ENCODE data around the gene DOCK2. TPM values are rescaled to one million over a fixed set of nuclear protein-coding genes. Genes with fewer than 3 reads are reported as not detected.
"Not testable (repeated sequence)": the region's sequence is repeated elsewhere in the genome, so short reads cannot be mapped to it uniquely, and the experiment has no call there.

The DOCK2 gene
- total RNA-seq, 2 experiments from 2014 or later = 192 to 203 TPM

GRCh38 chr5:169808880-169809279, 171.8 kb downstream of the DOCK2 start:
- not testable (repeated sequence) for H3K27me3 Mint-ChIP-seq (ENCODE audit: low read depth); H3K27ac Mint-ChIP-seq; H3K4me3 Mint-ChIP-seq; H3K9me3 Mint-ChIP-seq; DNase-seq
- Mint-ChIP-seq H3K36me3 (ENCODE audit: low read depth) (peaks cover 35% of the 10 kb centered on the region), H3K4me1 (ENCODE audit: low read depth) (peaks cover 26% of the 10 kb centered on the region)
- intact Hi-C loops (cut with micrococcal nuclease) = loop anchor here (5.0 to 10.0 kb wide), 4 partner anchors 266 to 1232 kb away; partner anchors contain the start of gene PANK3
- CTCF ChIA-PET = interaction anchor here (0.6 kb wide), 1 partner anchor 108 kb away, joined by 4 read pairs; no protein-coding TSS in a partner anchor

- H3K4me3 Mint-ChIP-seq = no peak overlapping the region
- no peak for DNase-seq
- peaks cover 36% of the 10 kb centered on the region for H3K36me3 Mint-ChIP-seq (ENCODE audit: low read depth)
- peaks cover 22% of the 10 kb centered on the region for H3K4me1 Mint-ChIP-seq (ENCODE audit: low read depth)
- intact Hi-C loops (cut with micrococcal nuclease) = loop anchor here (5.0 to 10.0 kb wide), 4 partner anchors 266 to 1232 kb away; partner anchors contain the start of gene PANK3
- H3K27me3 Mint-ChIP-seq (ENCODE audit: low read depth) = no peaks in the 10 kb centered on the region
- CTCF ChIA-PET = interaction anchor here (0.6 kb wide), 1 partner anchor 109 kb away, joined by 4 read pairs; no protein-coding TSS in a partner anchor
- H3K9me3 Mint-ChIP-seq = no peaks in the 10 kb centered on the region
- no peak overlapping the region for H3K27ac Mint-ChIP-seq
Measured at GRCh38 chr5:169809281-169809680, 172.2 kb downstream of the DOCK2 start.

- Mint-ChIP-seq H3K27me3 (ENCODE audit: low read depth) (no peaks in the 10 kb centered on the region), H3K9me3 (no peaks in the 10 kb centered on the region), H3K27ac (no peak overlapping the region), H3K4me1 (ENCODE audit: low read depth) (peaks cover 9% of the 10 kb centered on the region), H3K36me3 (ENCODE audit: low read depth) (peaks cover 39% of the 10 kb centered on the region), H3K4me3 (no peak overlapping the region)
- CTCF ChIA-PET = no interaction called here
- intact Hi-C loops (cut with micrococcal nuclease) = no loop called here
- no peak for DNase-seq
Measured at GRCh38 chr5:169810524-169810923, 173.4 kb downstream of the DOCK2 start.

- peaks cover 43% of the 10 kb centered on the region for H3K36me3 Mint-ChIP-seq (ENCODE audit: low read depth)
- intact Hi-C loops (cut with micrococcal nuclease) = no loop called here
- no peaks in the 10 kb centered on the region for H3K9me3 Mint-ChIP-seq
- no peak for DNase-seq
- no peak overlapping the region for H3K4me3 Mint-ChIP-seq
- CTCF ChIA-PET = no interaction called here
- no peaks in the 10 kb centered on the region for H3K27me3 Mint-ChIP-seq (ENCODE audit: low read depth)
- H3K4me1 Mint-ChIP-seq (ENCODE audit: low read depth) = peaks cover 4% of the 10 kb centered on the region
- no peak overlapping the region for H3K27ac Mint-ChIP-seq
Measured at GRCh38 chr5:169811023-169811422, 173.9 kb downstream of the DOCK2 start.

GRCh38 chr5:169811680-169812079, 174.6 kb downstream of the DOCK2 start:
- H3K9me3 Mint-ChIP-seq = no peaks in the 10 kb centered on the region
- no peak for DNase-seq
- no peaks in the 10 kb centered on the region for H3K27me3 Mint-ChIP-seq (ENCODE audit: low read depth)
- no peak overlapping the region for H3K4me3 Mint-ChIP-seq
- H3K4me1 Mint-ChIP-seq (ENCODE audit: low read depth) = no peaks in the 10 kb centered on the region
- H3K36me3 Mint-ChIP-seq (ENCODE audit: low read depth) = peaks cover 45% of the 10 kb centered on the region
- CTCF ChIA-PET = no interaction called here
- H3K27ac Mint-ChIP-seq = no peak overlapping the region
- intact Hi-C loops (cut with micrococcal nuclease) = no loop called here

- H3K27ac Mint-ChIP-seq = no peak overlapping the region
- CTCF ChIA-PET = no interaction called here
Measured at GRCh38 chr5:169812786-169813185, 175.7 kb downstream of the DOCK2 start.

GRCh38 chr5:169814045-169814444, 177.0 kb downstream of the DOCK2 start:
- Mint-ChIP-seq H3K9me3 (no peaks in the 10 kb centered on the region), H3K4me1 (ENCODE audit: low read depth) (no peaks in the 10 kb centered on the region), H3K36me3 (ENCODE audit: low read depth) (peaks cover 62% of the 10 kb centered on the region), H3K27me3 (ENCODE audit: low read depth) (no peaks in the 10 kb centered on the region), H3K4me3 (no peak overlapping the region), H3K27ac (no peak overlapping the region)
- intact Hi-C loops (cut with micrococcal nuclease) = no loop called here
- no peak for DNase-seq
- CTCF ChIA-PET = no interaction called here

More at GRCh38 chr5:169812786-169813185, 175.7 kb downstream of the DOCK2 start:
- Mint-ChIP-seq H3K9me3 (no peaks in the 10 kb centered on the region), H3K36me3 (ENCODE audit: low read depth) (peaks cover 53% of the 10 kb centered on the region), H3K27me3 (ENCODE audit: low read depth) (no peaks in the 10 kb centered on the region), H3K4me1 (ENCODE audit: low read depth) (no peaks in the 10 kb centered on the region), H3K4me3 (no peak overlapping the region)
- no peak for DNase-seq
- intact Hi-C loops (cut with micrococcal nuclease) = no loop called here

GRCh38 chr5:169814522-169814921, 177.4 kb downstream of the DOCK2 start:
- H3K4me3 Mint-ChIP-seq = no peak overlapping the region
- H3K9me3 Mint-ChIP-seq = no peaks in the 10 kb centered on the region

GRCh38 chr5:169817031-169817430, 180.0 kb downstream of the DOCK2 start:
- no peak overlapping the region for H3K27ac Mint-ChIP-seq
- no peaks in the 10 kb centered on the region for H3K27me3 Mint-ChIP-seq (ENCODE audit: low read depth)
- peaks cover 57% of the 10 kb centered on the region for H3K36me3 Mint-ChIP-seq (ENCODE audit: low read depth)

More at GRCh38 chr5:169814522-169814921, 177.4 kb downstream of the DOCK2 start:
- intact Hi-C loops (cut with micrococcal nuclease) = no loop called here
- Mint-ChIP-seq H3K27ac (no peak overlapping the region), H3K4me1 (ENCODE audit: low read depth) (no peaks in the 10 kb centered on the region), H3K27me3 (ENCODE audit: low read depth) (no peaks in the 10 kb centered on the region), H3K36me3 (ENCODE audit: low read depth) (peaks cover 63% of the 10 kb centered on the region)
- no peak for DNase-seq
- CTCF ChIA-PET = interaction anchor here (0.6 kb wide), 1 partner anchor 139 kb away, joined by 3 read pairs; no protein-coding TSS in a partner anchor

GRCh38 chr5:169826618-169827017, 189.5 kb downstream of the DOCK2 start:
- CTCF ChIA-PET = interaction anchor here (0.9 to 1.7 kb wide), 3 partner anchors 9 to 104 kb away, joined by 3 read pairs; no protein-coding TSS in a partner anchor
- Mint-ChIP-seq H3K4me1 (ENCODE audit: low read depth) (peaks cover 19% of the 10 kb centered on the region), H3K36me3 (ENCODE audit: low read depth) (peaks cover 22% of the 10 kb centered on the region), H3K9me3 (peaks cover 2% of the 10 kb centered on the region), H3K4me3 (no peak overlapping the region), H3K27me3 (ENCODE audit: low read depth) (no peaks in the 10 kb centered on the region), H3K27ac (no peak overlapping the region)
- no peak for DNase-seq
- intact Hi-C loops (cut with micrococcal nuclease) = no loop called here

More at GRCh38 chr5:169817031-169817430, 180.0 kb downstream of the DOCK2 start:
- DNase-seq = no peak
- no peaks in the 10 kb centered on the region for H3K4me1 Mint-ChIP-seq (ENCODE audit: low read depth)
- intact Hi-C loops (cut with micrococcal nuclease) = no loop called here
- H3K4me3 Mint-ChIP-seq = no peak overlapping the region
- no peaks in the 10 kb centered on the region for H3K9me3 Mint-ChIP-seq
- CTCF ChIA-PET = no interaction called here

- CTCF ChIA-PET = interaction anchor here (0.7 to 1.7 kb wide), 2 partner anchors 23 to 244 kb away, joined by 3 read pairs; partner anchors contain the start of gene SPDL1
- Mint-ChIP-seq H3K4me1 (ENCODE audit: low read depth) (peaks cover 20% of the 10 kb centered on the region), H3K4me3 (no peak overlapping the region), H3K9me3 (peaks cover 2% of the 10 kb centered on the region), H3K36me3 (ENCODE audit: low read depth) (peaks cover 21% of the 10 kb centered on the region), H3K27ac (no peak overlapping the region), H3K27me3 (ENCODE audit: low read depth) (no peaks in the 10 kb centered on the region)
- DNase-seq = no peak
- intact Hi-C loops (cut with micrococcal nuclease) = no loop called here
Measured at GRCh38 chr5:169827769-169828168, 190.7 kb downstream of the DOCK2 start.

GRCh38 chr5:169828385-169828784, 191.3 kb downstream of the DOCK2 start:
- no peaks in the 10 kb centered on the region for H3K27me3 Mint-ChIP-seq (ENCODE audit: low read depth)
- CTCF ChIA-PET = no interaction called here
- peaks cover 21% of the 10 kb centered on the region for H3K4me1 Mint-ChIP-seq (ENCODE audit: low read depth)
- peaks cover 15% of the 10 kb centered on the region for H3K36me3 Mint-ChIP-seq (ENCODE audit: low read depth)
- no peak overlapping the region for H3K27ac Mint-ChIP-seq
- no peaks in the 10 kb centered on the region for H3K9me3 Mint-ChIP-seq
- intact Hi-C loops (cut with micrococcal nuclease) = no loop called here
- no peak overlapping the region for H3K4me3 Mint-ChIP-seq
- no peak for DNase-seq

GRCh38 chr5:169831331-169831730, 194.3 kb downstream of the DOCK2 start:
- intact Hi-C loops (cut with micrococcal nuclease) = no loop called here
- no peaks in the 10 kb centered on the region for H3K9me3 Mint-ChIP-seq
- no peak overlapping the region for H3K27ac Mint-ChIP-seq
- H3K27me3 Mint-ChIP-seq (ENCODE audit: low read depth) = no peaks in the 10 kb centered on the region
- DNase-seq = no peak
- H3K36me3 Mint-ChIP-seq (ENCODE audit: low read depth) = peaks cover 13% of the 10 kb centered on the region
- CTCF ChIA-PET = no interaction called here
- no peak overlapping the region for H3K4me3 Mint-ChIP-seq
- peaks cover 21% of the 10 kb centered on the region for H3K4me1 Mint-ChIP-seq (ENCODE audit: low read depth)
